ENCODE measurements around the gene MYOD1. TPM values are rescaled to one million over a fixed set of nuclear protein-coding genes. Genes with fewer than 3 reads are reported as not detected.

The MYOD1 gene
- total RNA-seq, 1 experiment from 2014 or later: not detected

DNA sequence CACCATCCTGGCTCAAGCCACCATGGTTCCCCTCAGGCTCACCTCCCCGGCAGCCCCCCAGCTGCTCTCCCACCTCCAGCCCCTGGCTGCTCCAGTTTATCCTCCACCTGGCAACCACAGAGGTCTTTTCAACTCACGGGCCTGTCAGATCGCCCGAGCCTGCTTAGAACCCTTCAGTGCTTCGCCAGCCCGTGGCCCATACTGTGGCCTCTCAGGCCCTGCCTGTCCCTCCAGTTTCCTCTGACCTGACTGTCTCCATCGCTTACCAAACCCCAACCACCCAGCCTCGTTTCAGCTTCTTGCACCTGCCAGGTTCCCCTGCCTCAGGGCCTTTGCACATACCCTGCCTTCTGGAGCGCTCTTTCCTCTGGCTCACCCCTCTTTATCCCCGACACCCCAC, 22.1 kb downstream of the MYOD1 start:
- intact Hi-C loops (cut with micrococcal nuclease): no loop called here
- 0 out of 4 replicates have a peak, but pooled peaks cover 0 to 5% of the 10 kb centered on the region in 2 experiments for H3K4me1 ChIP-seq (ENCODE audit: control insufficient read depth in 1 of 2, insufficient read depth in 2 of 2, low read length in 2 of 2)
- no peak overlapping the region for H3K4me3 ChIP-seq (replicated peaks in 1 of 2; ENCODE audit: low read depth in 1 of 2, low read length in 2 of 2)
- no peaks in the 10 kb centered on the region for H3K36me3 ChIP-seq (ENCODE audit: control insufficient read depth in 1 of 2, insufficient read depth in 2 of 2, low read length in 2 of 2)
- H3K27me3 ChIP-seq (ENCODE audit: insufficient read depth, low read length): no peaks in the 10 kb centered on the region
- no peaks in the 10 kb centered on the region for H3K9me2 ChIP-seq (ENCODE audit: insufficient read depth)
- RAD21 ChIA-PET (ENCODE audit: low non-redundant PET in 1 of 2, low total read pairs in 2 of 2, uncharacterized antibody in 2 of 2, unreplicated experiment in 2 of 2): no interaction called here
- TF ChIP-seq EZH2phosphoT487 (IDR thresholded peaks at IDR 0.05; ENCODE audit: borderline replicate concordance) (no peak), CTCF (IDR thresholded peaks at IDR 0.05 in 2 of 3, conservative IDR thresholded peaks at IDR 0.05 in 1 of 3; ENCODE audit: borderline replicate concordance in 1 of 3, insufficient read depth in 1 of 3, low read depth in 2 of 3, low read length in 2 of 3) (no peak), JUND (IDR thresholded peaks at IDR 0.05) (no peak), RAD21 (IDR thresholded peaks at IDR 0.05; ENCODE audit: low read depth) (no peak), ZBTB33 (IDR thresholded peaks at IDR 0.05; ENCODE audit: extremely low read depth, insufficient replicate concordance, low read length) (no peak), POLR2A (IDR thresholded peaks at IDR 0.05; ENCODE audit: borderline replicate concordance, extremely low read depth, insufficient read depth, insufficient read length) (no peak), TCF7L2 (IDR thresholded peaks at IDR 0.05; ENCODE audit: borderline replicate concordance, extremely low read depth, insufficient read depth, insufficient read length) (no peak), EGR1 (IDR thresholded peaks at IDR 0.05; ENCODE audit: low read depth) (no peak), YY1 (IDR thresholded peaks at IDR 0.05; ENCODE audit: extremely low read depth, insufficient replicate concordance, low read depth, low read length) (no peak), EZH2 (IDR thresholded peaks at IDR 0.05) (no peak), CBX3 (IDR thresholded peaks at IDR 0.05; ENCODE audit: low read depth) (no peak), POLR2AphosphoS5 (IDR thresholded peaks at IDR 0.05; ENCODE audit: low read depth, low read length) (no peak)
- TF ChIP-seq, protein P1, sequence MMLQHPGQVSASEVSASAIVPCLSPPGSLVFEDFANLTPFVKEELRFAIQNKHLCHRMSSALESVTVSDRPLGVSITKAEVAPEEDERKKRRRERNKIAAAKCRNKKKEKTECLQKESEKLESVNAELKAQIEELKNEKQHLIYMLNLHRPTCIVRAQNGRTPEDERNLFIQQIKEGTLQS (IDR thresholded peaks at IDR 0.05): no peak
- no peak overlapping the region for H3K9ac ChIP-seq (ENCODE audit: low read length)
- H4K20me1 ChIP-seq (ENCODE audit: insufficient read depth): no peaks in the 10 kb centered on the region
- POLR2A ChIA-PET: no interaction called here
- no peak overlapping the region for H2AFZ ChIP-seq (ENCODE audit: low read depth, low read length, poor library complexity, severe bottlenecking)
- H3K9me3 ChIP-seq (ENCODE audit: control insufficient read depth in 1 of 2, insufficient read depth in 1 of 2, low read depth in 1 of 2, low read length in 2 of 2): no peaks in the 10 kb centered on the region
- H3K4me2 ChIP-seq (ENCODE audit: low read length): no peak overlapping the region
- ATAC-seq (no peak), DNase-seq (ENCODE audit: low read depth, low spot score) (no peak)
- no peaks in the 10 kb centered on the region for H3K79me2 ChIP-seq (ENCODE audit: insufficient read depth, low read length)
- CTCF ChIA-PET: interaction anchor here (0.9 kb wide), 1 partner anchor 10 kb away, joined by 4 read pairs; no protein-coding TSS in a partner anchor
- H3K27ac ChIP-seq (ENCODE audit: low read depth, low read length): no peak overlapping the region
- no TSS peak for BruUV-seq (replicated peaks)
